Activated gamma-delta T cell (primary cell): Measurements from ENCODE around the gene HTR3B.
"Not testable (repeated sequence)": the region's sequence is repeated elsewhere in the genome, so short reads cannot be mapped to it uniquely, and the experiment has no call there.

ENCODE experiments used
- DNase-seq: peaks from one replicate; lab custom pipeline; 2025; lab: John Stamatoyannopoulos, UW

HTR3B gene

GRCh38 chr11:113884361-113884836 lies 20.2 kb upstream of the HTR3B start:
- no peak for DNase-seq

GRCh38 chr11:113885897-113886296 lies 18.7 kb upstream of the HTR3B start:
- DNase-seq = no peak

GRCh38 chr11:113888848-113889247 lies 15.7 kb upstream of the HTR3B start:
- no peak for DNase-seq

- DNase-seq = no peak
Measured at GRCh38 chr11:113894421-113894996, 10.1 kb upstream of the HTR3B start.

- no peak for DNase-seq
Measured at GRCh38 chr11:113895367-113896155, 9.0 kb upstream of the HTR3B start.

- DNase-seq = no peak
Measured at GRCh38 chr11:113896156-113896879, 8.3 kb upstream of the HTR3B start.

- DNase-seq = no peak
Measured at GRCh38 chr11:113901141-113901540, 3.5 kb upstream of the HTR3B start.

GRCh38 chr11:113906038-113906437 lies 1.4 kb downstream of the HTR3B start:
- no peak for DNase-seq

- DNase-seq = no peak
Measured at GRCh38 chr11:113906516-113906915, 1.9 kb downstream of the HTR3B start.

GRCh38 chr11:113907152-113907551 lies 2.6 kb downstream of the HTR3B start:
- DNase-seq = no peak

GRCh38 chr11:113907681-113908080 lies 3.1 kb downstream of the HTR3B start:
- DNase-seq = no peak

- DNase-seq = no peak
Measured at GRCh38 chr11:113908098-113908497, 3.5 kb downstream of the HTR3B start.

- DNase-seq = not testable (repeated sequence)
Measured at GRCh38 chr11:113911491-113911890, 6.9 kb downstream of the HTR3B start.

GRCh38 chr11:113923572-113923971 lies 19.0 kb downstream of the HTR3B start:
- no peak for DNase-seq

- DNase-seq = no peak
Measured at GRCh38 chr11:113926273-113927197, 21.9 kb downstream of the HTR3B start.

GRCh38 chr11:113928311-113928710 lies 23.7 kb downstream of the HTR3B start:
- no peak for DNase-seq

GRCh38 chr11:113932788-113933187 lies 28.2 kb downstream of the HTR3B start:
- no peak for DNase-seq

- not testable (repeated sequence) for DNase-seq
Measured at GRCh38 chr11:113934193-113934592, 29.6 kb downstream of the HTR3B start.

- no peak for DNase-seq
Measured at GRCh38 chr11:113934761-113935160, 30.2 kb downstream of the HTR3B start.

- no peak for DNase-seq
Measured at GRCh38 chr11:113935858-113936257, 31.3 kb downstream of the HTR3B start.

- DNase-seq = no peak
Measured at GRCh38 chr11:113937918-113938317, 33.3 kb downstream of the HTR3B start.

GRCh38 chr11:113942256-113942655 lies 37.7 kb downstream of the HTR3B start:
- no peak for DNase-seq
